HepG2 (cell line): ENCODE data around the gene ADCY6. TPM values are rescaled to one million over a fixed set of nuclear protein-coding genes. Genes with fewer than 3 reads are reported as not detected.

Experiments used
- CCAR2 ChIP-seq: fragments of 200-400 bp; formaldehyde crosslinking; optimal IDR thresholded peaks from 2 replicates; pipeline ENCODE3; 2018; ENCODE audit warnings: low read depth, mild to moderate bottlenecking, low read length, moderate library complexity
- E2F5 ChIP-seq: sonication (generic); formaldehyde crosslinking; conservative IDR thresholded peaks from 2 replicates; pipeline ENCODE4 v1.4.0; 2020; ENCODE audit warnings: missing genetic modification reagents
- JUNB ChIP-seq: sonication (generic); formaldehyde crosslinking; IDR thresholded peaks from 2 replicates; pipeline ENCODE4 v1.8.0; 2022; ENCODE audit warnings: missing genetic modification reagents, mild to moderate bottlenecking, borderline replicate concordance
- PBX3 ChIP-seq: sonication (generic); formaldehyde crosslinking; IDR thresholded peaks from 2 replicates; pipeline ENCODE4 v1.8.1; 2023; ENCODE audit warnings: missing genetic modification reagents, inconsistent platforms, borderline replicate concordance
- PHB2 ChIP-seq: fragments of 450-650 bp; IDR thresholded peaks from 2 replicates; pipeline ENCODE4 v1.6.1; 2018; ENCODE audit not compliant: partially characterized antibody
- TAF1 ChIP-seq: sonication (generic); formaldehyde crosslinking; IDR thresholded peaks from 2 replicates; pipeline ENCODE4 v1.4.0; 2020; ENCODE audit warnings: missing genetic modification reagents
- TMF1 ChIP-seq: sonication (generic); formaldehyde crosslinking; IDR thresholded peaks from 2 replicates; pipeline ENCODE4 v1.8.1; 2022; ENCODE audit warnings: low read depth, missing genetic modification reagents
- ZBED4 ChIP-seq: sonication (generic); formaldehyde crosslinking; IDR thresholded peaks from 2 replicates; pipeline ENCODE4 v1.4.0; 2020; ENCODE audit warnings: missing genetic modification reagents, borderline replicate concordance
- ZNF17 ChIP-seq: sonication (generic); formaldehyde crosslinking; IDR thresholded peaks from 2 replicates; pipeline ENCODE4 v1.5.0; 2020; ENCODE audit warnings: mild to moderate bottlenecking, missing genetic modification reagents
- ZNF263 ChIP-seq: sonication (generic); formaldehyde crosslinking; IDR thresholded peaks from 2 replicates; pipeline ENCODE4 v1.4.0; 2020; ENCODE audit warnings: missing genetic modification reagents
- polyA plus RNA-seq, 8 experiments: library from polyadenylated mRNA; depleted of rRNA in 3 of 8; stranded (reverse) in 7 of 8; unstranded in 1 of 8; fragments of >200 nt; fragmentation: Illumina TruSeq in 4 of 8; extraction: Trizol in 4 of 8; gene quantifications; 2 replicates each; pipeline versions ENCODE4 v1.2.1 to v1.2.3, GENCODE V29; 2011 to 2016; ENCODE audit warnings: low read depth in 4 of 8, missing spikeins in 1 of 8, mixed read lengths in 1 of 8; ENCODE audit not compliant: insufficient read depth in 1 of 8
- total RNA-seq, 5 experiments: library from RNA; depleted of rRNA; stranded (reverse); fragments of >200 nt; fragmentation: Illumina TruSeq; extraction: Trizol; gene quantifications; 2 replicates each; pipeline ENCODE4 v1.2.3, GENCODE V29; 2016; ENCODE audit warnings: low read depth in 1 of 5

The ADCY6 gene
- total and polyA plus RNA-seq, 2 of the 13 experiments (the other 11 are each of a cell fraction or from before 2014, with no cell fraction given), result 10.6 to 11.8 TPM

GRCh38 chr12:48717252-48717695 lies 71.6 kb downstream of the ADCY6 start (continued):
- TF ChIP-seq ZBED4 (CRISPR knock-in tag), result 0 out of 2 replicates have a peak, but pooled peaks have one; percentile 3
- no peak for TF ChIP-seq JUNB (CRISPR knock-in tag)
- no peak for TF ChIP-seq TMF1
- no peak for TF ChIP-seq CCAR2
- TF ChIP-seq ZNF263 (CRISPR knock-in tag), result no peak
- no peak for TF ChIP-seq TAF1
- no peak for TF ChIP-seq ZNF17 (CRISPR knock-in tag)
- TF ChIP-seq E2F5, result no peak
- no peak for TF ChIP-seq PHB2
- no peak for TF ChIP-seq PBX3 (CRISPR knock-in tag)
